Activated CD4-positive, alpha-beta T cell treated with anti-CD3 and anti-CD28 coated beads, Interleukin-2, amount 50 U/mL, for 1 hour (primary cell): Measurements from ENCODE around the gene STRIT1.

Experiments used
- DNase-seq: peaks from one replicate; pipeline ENCODE4 v3.0.0-alpha.2; 2020

STRIT1 gene

DNA sequence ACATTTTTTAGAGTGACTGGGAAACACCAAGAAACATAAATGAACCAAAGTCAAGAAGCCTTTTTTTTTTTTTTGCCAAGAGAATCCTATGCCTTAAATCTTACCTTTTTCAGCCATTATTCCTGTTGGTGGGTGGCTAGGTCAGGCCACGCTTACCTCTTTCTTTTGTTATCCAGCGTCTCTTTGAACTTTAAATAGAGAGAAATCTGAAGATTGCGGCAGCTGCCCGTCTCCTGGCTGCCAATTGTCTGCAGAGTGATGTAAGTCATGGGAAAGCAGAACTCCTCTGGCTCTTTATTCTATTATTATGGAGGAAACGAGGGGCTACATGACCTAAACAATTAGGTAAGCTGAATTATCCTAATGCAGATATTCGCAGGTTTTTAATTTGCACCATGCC lies at the start of gene STRIT1:
STRIT1 (minus strand) TSS at position 168 of the 400 bp plus-strand sequence.
- no peak for DNase-seq

DNA sequence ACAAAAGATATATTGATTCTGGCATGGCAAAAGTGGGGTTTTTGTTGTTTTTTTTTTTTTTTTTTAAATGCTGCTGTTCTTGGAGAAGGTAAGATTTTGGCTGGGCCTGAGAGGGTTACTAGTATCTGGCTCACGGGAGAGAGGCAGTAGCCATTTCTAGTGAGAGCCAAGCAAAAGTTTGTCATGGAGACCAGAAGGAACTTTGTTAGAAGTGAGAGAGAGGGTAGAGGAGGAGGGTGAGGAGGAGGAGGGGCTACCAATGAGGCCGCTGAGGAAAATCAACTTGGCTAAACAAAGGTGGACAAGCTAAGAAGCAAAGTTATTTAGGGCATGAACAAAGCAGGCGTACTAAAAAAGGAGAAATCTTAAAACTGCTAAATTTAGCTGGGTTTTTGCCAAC lies 48.9 kb upstream of the STRIT1 start:
- no peak for DNase-seq

GRCh38 chr3:155339052-155339451 lies 45.6 kb upstream of the STRIT1 start:
- no peak for DNase-seq

GRCh38 chr3:155335724-155336354 lies 42.4 kb upstream of the STRIT1 start:
- no peak for DNase-seq

GRCh38 chr3:155334914-155335723 lies 41.6 kb upstream of the STRIT1 start:
- no peak for DNase-seq

DNA sequence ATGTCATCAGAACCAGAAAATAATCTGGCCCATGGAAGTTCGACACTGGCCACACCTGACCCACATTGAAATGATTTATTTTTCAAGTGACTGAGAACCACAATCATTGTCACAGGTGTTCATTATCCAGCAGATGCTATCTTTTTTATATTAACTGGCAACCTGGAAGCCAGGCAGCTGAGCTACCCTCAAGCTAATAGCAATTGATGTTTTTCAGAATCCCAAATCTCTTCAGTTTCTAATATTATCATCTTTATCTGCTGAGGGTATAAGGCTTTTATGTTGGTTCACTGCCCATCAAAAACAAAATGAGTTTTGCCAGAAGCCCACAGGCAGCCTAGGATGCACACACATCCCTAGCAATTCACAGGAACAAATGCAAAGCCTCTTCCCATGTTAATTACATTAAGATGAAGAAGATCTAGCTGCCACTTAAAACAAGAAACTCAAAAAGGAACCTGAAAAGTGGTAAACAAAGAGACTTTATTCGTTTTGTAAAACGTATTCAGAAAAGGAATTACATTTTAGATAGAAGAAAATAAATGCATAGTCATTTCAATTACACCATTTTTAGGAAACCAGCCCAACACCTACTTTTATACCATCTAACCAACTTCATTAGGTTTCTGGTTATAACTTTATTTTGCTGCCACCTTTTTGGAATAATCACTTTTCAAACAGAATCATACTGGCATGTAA lies 40.9 kb upstream of the STRIT1 start:
- no peak for DNase-seq

DNA sequence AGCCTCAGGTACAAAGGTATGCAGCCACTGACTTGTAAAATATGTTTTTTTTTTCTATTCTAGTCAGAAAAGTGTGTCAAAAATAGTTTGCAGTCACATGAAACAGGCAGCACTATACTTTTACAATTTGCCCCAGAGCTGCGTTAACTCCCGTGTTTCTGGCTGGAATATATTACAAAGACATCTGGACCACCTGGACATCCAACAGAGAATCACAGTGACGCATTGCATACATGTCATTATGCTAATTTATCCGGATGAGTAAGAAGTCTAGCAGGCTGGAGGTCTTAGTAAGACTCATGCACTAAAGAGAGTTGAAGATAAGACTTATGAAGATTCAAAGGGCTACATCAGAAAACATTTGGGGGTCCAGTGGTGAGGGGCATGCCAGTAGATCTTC lies 39.2 kb upstream of the STRIT1 start:
- DNase-seq: no peak

DNA sequence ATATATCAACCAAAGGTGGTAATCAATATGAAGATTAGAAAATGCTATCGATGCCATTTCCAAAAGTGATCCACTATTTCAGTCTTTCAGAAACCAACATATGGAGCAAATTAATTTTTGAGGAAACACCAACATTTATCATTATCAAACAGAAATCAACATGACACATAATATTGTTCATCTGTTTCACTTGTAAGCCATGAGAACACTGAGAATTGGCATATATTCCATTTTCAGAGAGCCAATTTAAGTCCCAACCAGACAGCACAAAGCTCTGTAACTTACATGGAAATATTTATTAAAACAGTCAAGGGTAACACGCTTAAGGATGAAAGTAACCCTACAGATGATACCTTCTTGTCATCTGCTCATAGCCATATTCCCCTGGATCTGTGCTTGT lies 37.6 kb upstream of the STRIT1 start:
- no peak for DNase-seq

GRCh38 chr3:155330370-155330769 lies 36.9 kb upstream of the STRIT1 start:
- DNase-seq: no peak

DNA sequence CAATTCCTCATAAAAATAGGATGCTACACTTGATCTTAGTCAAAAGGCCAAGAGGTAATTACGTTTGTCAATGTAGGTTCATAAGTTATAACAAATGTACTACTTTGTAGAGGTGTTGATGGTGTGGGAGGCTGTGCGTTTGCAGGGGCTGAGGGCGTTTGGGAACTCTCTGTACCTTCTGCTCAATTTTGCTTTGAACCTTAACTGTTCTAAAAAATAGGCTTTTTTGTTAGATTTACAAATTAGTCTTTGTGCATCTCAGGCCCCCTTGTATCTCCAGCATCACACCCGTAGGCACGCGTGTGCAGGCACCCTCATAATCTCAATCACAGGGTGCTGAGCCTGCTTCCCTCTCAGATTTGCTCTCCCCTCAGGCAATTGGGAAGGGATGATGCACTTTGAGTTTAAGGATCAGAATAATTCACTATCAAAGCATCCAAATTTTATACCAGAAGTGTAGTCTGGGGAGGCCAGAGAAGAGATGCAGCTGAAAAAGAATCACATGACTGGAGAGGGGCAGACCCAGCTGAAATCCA lies 36.1 kb upstream of the STRIT1 start:
- no peak for DNase-seq

GRCh38 chr3:155327871-155328270 lies 34.4 kb upstream of the STRIT1 start:
- no peak for DNase-seq

- no peak for DNase-seq
Observed at GRCh38 chr3:155327430-155327829, 33.9 kb upstream of the STRIT1 start.

GRCh38 chr3:155326901-155327300 lies 33.4 kb upstream of the STRIT1 start:
- DNase-seq: no peak

GRCh38 chr3:155326244-155326643 lies 32.8 kb upstream of the STRIT1 start:
- no peak for DNase-seq

DNA sequence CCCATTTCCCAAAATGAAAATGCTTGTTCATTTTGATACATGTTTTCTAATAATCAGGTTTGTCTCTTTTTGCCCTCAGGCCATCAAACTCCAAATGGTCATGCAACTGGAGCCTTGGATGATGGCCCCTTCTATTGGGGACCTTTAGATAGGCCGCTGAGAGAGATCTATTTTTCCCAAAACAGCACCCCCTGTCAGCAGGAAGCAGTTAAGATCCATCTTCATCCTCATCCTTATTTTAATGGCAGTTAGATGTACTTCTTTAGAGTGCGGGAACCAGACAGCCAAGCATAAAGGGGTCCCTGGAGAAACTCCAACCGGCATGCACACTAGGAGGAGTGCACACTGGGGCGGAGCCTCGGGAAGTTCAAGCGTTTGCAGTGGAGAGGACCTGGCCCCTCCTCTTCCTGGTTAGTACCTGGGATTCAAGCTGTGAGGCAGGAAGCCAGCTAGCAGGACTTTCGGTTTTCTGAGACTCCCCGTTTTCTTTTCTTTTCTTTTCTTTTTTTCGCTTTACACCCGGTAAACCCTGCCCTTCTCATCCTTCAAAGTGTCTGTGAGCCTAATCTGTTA lies 31.9 kb upstream of the STRIT1 start:
- no peak for DNase-seq

GRCh38 chr3:155323063-155323666 lies 29.7 kb upstream of the STRIT1 start:
- DNase-seq: no peak

GRCh38 chr3:155321418-155321817 lies 27.9 kb upstream of the STRIT1 start:
- DNase-seq: no peak

- no peak for DNase-seq
Observed at GRCh38 chr3:155320934-155321333, 27.5 kb upstream of the STRIT1 start.

- no peak for DNase-seq
Observed at GRCh38 chr3:155318740-155319139, 25.3 kb upstream of the STRIT1 start.

DNA sequence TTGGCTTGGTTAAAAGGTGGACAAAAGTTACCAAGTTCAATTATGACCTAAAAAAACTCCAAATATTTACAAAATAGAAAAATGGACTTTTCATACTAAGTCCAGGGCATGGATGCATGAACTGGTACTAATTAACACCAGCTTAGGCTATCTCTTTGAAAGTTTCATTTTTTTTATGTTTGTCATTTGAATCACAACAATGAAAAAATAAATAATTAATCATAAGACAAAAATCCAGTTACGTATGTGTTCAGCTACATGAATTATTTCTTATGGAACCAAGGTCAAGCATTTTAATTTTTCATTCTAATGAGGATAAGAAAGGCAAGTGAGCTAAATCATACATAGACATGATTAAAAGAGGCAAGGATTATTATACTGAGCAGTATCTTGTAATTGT lies 23.7 kb upstream of the STRIT1 start:
- DNase-seq: no peak

GRCh38 chr3:155316426-155316825 lies 22.9 kb upstream of the STRIT1 start:
- DNase-seq: no peak

DNA sequence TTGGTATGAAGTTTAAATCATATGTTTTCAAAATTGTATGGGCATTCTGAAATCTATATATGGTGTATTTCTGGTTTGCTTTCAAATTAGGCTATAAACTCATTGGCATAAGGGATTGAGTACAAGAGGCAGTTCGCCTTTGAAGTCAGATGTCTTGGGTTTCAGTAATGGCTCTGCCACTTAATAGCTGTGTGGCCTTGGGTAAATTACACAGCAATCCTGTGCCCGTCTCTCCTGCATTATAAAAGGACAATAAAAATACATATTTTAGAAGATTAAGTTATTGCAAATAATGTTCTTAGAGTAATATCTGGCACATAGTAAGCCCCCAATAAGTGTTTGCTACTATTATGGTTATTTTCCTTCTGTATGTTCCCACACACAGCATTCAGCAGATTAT lies 20.4 kb upstream of the STRIT1 start:
- DNase-seq: no peak

DNA sequence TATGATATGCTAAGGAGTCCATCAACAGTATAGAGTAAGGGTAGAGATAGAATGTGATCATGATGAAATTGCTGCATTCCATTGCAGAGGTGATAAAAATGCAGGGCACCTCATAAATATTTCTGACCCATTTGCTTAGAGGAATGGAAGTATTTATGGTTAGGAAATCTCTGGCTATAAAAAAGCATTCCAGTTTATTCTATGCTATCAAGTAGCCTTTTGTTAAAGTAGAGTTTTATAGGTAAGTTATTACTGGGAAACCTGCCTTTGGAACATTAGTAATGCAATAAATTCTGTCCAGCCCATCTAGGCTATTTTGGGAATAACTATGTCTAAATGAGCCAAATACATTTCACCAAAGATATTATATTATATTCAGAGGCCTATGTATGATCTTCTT lies 19.8 kb upstream of the STRIT1 start:
- no peak for DNase-seq
